Stimulated activated CD8-positive, alpha-beta memory T cell treated with anti-CD3 and anti-CD28 coated beads, Interleukin-4, amount 100 ng/mL, for 1 hour (primary cell): ENCODE results near the gene MS4A10.
A peak's percentile ranks its signal among the peaks of the same experiment; 100 is the strongest.

Source experiments
- DNase-seq, 2 donors: peaks; one replicate each; pipeline ENCODE4 v3.0.0-alpha.2; 2020; ENCODE audit warnings: low read depth in 2 of 2, low spot score in 1 of 2

The MS4A10 gene

DNA sequence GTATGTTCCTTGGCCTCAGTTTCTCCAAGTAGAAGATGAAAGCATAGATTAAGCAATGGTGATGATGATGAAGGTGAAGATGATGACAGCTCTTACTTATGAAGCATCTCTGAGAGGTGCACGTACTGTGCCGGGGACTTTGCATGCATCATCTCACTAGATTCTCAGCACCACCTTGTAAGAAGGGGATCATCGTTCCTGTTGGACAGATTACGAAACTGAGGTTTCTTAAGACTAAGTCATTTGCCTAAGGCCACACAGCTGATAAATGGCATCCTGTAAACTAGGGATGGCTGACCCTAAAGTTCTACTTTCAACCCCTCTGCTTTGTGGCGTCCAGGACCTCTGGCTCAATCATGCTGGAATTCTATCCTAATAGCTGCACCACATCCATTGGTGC, 19.8 kb upstream of the MS4A10 start:
- DNase-seq: no peak

DNA sequence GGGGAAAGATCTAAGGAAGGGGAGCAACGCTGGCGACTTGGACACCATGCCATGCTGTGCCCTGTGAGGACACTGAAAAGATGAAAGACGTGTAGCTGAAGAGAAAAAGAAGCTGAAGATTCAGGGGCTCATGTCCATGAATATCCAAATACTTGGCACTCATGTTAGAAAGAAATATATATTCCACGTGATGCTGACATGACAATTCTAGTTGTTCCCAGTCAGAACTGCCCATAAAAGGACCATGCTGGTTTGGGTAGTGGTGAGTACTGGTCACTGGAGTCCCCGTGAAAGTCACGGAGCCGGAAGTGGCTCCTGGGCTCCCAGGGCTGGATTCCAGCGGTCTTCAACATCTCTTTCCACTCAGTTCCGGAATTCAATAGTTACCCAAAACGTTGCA, 18.6 kb upstream of the MS4A10 start:
- DNase-seq: no peak

DNA sequence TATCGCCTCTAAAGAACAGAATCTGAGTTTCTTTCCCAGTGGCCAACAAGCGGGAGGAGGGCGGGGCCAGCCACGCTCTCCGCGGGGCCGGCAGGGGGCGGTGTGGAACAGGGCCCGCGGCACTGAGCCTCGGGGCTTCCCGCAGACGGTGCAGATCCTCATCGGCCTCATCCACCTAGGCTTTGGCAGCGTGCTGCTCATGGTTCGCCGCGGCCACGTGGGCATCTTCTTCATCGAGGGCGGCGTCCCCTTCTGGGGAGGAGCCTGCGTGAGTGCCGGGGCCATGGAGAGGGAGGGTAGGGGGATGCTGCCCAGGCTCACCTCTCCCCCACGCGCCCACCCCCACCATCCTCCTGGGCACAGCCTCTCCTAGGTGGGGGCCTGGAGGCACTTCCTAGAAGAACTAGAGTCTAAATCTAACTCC, 17.7 kb upstream of the MS4A10 start:
- no peak for DNase-seq

DNA sequence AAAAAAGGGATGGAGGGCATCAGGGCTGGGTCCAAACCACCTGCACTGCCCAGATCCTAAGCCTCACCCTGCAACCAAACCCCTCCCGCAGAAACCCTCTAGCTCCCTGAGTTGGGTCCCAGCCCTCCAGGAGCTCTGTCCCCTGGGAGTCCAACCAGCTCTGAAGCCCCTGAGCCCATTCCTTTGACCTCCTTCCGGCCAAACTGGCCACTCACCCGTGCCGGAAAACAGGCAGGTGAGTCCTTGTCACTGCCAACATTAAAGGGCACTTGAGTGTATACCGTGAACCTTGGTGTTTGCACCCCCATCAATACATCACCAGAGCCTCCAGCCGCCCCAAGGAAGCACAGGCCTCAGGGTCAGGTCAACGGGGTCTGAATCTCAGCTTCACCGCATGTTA, 16.9 kb upstream of the MS4A10 start:
- DNase-seq: no peak

DNA sequence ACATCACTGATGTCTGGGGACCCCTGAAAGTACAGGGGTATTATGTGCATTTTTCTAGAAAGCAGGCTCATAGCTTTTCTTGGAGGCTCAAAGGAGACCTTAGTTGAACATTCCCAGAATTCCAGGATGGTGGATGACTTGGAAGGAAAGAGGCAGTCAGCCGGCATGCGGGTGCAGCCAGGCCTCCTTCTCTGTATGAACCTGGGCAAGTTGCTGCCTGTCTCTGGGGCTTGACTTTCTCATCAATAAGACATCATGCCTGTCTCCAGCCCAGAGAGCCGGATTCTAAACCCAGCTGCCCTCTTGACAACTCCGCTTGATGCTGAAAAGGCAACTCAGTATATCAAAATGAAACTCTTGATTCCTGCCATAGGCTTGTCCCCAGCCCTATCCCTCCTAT, 15.9 kb upstream of the MS4A10 start:
- no peak for DNase-seq

DNA sequence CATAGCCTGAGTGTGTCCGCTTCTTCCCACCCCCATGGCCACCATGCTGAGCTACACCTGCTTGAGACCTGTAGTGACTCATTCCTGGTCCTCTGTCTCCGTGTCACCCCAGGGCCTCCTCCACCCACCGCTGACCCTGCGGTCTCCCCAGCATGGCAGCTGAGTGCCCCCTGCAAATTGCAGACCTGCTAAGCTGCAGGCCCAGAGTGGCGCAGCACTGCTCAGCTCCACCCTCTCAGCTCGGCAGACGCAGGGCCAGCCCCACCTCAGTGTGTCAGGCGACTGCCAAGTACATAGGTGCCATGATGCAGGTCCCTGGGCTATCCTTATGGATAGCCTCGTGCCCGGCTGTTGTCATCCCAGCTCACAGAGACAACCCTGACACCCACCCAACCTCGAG, 15.3 kb upstream of the MS4A10 start:
- no peak for DNase-seq

DNA sequence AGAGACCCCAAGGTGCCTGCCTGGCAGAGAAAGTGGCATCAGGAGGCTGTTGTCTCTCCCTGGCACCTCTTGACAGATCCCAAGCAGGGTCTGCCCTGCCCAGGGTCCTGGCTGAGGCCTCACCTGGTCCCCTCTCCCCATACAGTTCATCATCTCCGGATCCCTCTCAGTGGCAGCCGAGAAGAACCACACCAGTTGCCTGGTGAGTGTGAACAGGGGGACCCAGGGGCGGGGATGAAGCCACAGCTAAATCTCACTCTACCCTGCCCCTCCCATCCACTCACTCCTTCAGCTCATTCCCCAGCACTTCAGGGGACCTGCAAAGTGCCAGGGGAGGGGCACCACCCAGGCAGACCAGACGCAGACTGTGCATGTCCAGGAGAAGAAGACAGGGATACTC, 14.0 kb upstream of the MS4A10 start:
- DNase-seq: no peak

DNA sequence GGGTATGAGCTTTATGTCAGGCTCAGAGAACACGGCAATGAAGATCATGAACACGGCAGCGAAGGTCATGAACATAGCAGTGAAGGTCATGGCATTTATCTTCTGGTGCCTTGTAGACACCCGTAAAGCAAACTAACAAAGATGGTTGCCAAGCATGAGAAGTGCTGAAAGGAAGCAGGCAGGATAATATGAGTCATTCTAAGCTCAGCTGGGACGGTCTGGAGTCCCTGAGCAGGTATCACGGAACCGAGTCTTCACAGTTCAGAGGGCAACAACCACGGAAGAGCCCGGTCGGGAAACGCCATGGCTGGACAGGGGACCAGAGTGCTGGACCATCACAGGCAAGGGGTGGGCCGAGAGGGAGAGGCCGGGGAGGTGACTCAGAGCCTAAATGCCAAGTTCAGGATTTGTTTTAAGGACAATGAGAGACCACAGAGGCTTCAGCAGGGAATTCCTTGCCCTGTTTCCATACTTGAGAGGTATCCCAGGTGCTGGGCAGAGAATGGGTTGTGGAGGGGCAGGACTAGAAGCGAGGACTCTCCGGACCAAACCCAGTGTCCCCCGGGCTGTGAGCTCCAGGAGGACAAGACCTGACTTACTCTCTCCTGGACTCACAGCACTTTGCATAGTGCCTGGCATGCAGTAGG, 13.1 kb upstream of the MS4A10 start:
- DNase-seq: no peak

DNA sequence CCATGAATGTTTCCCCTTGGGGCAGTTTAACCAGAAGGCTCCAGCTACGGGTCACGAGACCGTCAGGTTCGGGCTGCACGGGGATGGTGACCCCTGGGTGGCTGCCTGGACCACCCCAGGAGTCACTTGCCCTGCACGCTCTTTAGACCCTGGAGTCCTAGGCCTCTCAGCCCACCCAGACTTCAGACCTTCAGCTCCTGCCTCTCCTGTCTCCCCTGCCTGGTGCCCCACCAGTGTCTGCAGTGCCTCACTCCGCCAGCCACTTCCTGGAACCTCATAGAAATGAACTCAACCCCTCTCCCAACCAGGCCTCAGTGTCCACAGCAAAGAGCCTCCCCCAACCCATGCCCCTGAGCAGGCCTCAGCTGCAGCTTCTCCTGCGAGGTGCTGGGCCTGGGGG, 12.5 kb upstream of the MS4A10 start:
- no peak for DNase-seq

DNA sequence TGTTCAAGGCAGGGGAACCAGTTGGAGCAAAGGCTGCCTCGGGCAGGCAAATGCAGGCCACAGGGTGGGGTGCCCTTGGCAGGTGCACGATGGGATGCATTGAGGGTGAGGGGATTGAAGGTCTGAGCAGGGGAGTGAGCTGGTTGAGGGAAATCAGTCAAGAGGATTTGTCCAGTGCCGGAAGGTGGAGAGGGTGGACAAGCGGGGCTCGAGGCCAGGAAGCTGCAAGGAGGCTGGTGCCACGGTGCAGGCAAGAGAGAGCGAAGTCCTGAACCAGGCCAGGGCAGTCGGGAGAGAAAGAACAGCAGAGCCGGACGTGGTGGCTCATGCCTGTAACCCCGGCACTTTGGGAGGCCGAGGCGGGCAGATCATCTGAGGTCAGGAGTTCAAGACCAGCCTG, 10.4 kb upstream of the MS4A10 start:
- no peak for DNase-seq

DNA sequence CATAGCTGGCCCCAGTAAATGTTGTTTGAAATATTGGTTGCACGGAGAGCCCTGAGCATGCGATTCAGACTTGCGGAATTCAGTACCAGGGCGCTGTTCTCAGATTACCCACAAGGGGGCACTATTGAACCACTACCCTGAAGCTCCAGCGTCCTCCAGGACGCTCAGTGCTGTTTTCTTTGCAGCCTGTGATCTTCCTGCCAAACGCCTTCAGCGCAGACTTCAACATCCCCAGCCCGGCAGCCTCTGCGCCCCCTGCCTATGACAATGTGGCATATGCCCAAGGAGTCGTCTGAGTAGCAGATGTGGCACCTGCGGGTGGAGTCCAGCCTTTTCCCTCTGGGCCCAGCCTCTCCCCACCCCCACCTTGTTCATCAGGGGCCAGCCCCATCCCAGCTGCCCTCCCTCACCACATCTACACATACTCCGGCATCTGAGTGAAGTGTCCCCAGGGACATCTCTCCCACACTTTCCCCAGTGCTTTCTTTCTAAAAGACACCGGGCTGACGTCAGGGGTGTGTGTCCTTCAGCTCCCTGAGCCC, 9.6 kb upstream of the MS4A10 start:
- peak; percentile 50 to 67 for DNase-seq

DNA sequence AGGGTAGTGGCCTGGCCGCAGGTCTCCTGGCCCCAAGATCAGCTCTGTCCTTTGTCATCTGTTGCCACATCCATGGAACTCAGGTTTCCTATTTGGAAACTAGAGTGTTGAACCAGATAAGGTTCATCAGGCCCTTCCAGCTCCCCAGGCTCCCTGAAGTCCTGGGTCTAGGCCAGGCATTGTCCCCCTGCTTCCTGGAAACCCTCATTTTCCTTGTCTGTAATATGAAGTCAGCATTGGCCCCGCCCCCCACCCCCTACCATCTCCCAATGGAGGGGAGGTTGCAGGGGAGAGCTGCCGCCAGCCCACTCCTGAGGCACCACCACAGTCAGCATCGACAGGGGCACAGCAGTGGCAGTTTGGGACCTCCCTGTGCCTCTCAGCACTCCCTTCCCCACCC, 9.0 kb upstream of the MS4A10 start:
- DNase-seq: no peak

DNA sequence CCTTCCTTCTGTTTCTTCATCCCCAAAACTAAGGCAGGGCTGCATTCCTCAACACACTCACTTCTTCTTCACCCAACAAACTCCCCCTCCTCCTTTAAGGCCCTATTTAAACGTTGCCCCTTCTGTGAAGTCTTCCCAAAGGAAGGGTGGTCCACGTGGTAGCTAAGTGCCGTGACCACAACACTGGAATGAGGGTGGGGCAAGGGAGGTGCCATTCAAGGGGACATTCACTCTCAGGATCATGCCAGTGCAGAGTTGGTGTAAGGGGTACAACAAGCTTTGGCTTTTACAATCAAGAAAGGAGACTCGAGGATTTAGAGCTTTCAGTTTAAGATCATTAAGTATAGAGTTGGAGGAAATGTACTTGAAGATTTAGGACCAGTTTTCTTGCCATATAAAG, 8.0 kb upstream of the MS4A10 start:
- DNase-seq: no peak

DNA sequence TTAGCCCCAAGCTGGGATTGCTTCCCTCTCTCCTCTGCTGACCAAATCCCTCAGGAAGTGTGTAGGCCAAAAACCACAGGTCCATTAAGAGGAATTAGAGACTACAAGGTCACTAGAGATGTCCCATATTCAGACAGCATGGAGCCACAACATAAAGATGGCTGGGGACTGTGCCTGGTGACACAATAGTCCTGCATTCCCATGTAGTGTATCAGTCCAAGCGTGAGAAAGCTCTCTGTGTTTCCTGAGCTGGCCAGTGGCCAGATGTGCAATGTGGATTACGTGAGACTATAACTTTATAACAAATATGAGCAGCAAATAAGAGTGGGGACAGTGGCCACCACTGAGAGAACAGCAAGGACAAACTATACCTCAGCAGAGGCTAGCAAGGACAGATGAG, 7.6 kb upstream of the MS4A10 start:
- no peak for DNase-seq

DNA sequence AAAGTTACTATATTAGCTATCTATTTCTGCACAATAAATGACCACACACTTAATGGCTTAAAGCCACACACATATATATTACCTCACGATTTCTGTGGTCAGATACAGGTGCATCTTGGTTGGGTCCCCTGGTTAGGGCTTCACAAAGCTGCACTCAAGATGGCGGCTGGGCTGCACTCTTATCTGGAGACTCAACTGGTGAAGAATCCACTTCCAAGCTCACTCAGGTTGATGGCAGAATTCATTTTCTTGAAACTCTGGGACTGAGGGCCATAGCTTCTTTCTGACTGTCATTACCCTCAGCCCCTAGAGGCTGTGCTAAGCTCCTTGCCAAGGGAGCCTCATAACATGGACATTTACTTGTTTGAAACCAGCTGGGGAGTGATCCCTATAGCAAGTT, 5.1 kb upstream of the MS4A10 start:
- no peak for DNase-seq

DNA sequence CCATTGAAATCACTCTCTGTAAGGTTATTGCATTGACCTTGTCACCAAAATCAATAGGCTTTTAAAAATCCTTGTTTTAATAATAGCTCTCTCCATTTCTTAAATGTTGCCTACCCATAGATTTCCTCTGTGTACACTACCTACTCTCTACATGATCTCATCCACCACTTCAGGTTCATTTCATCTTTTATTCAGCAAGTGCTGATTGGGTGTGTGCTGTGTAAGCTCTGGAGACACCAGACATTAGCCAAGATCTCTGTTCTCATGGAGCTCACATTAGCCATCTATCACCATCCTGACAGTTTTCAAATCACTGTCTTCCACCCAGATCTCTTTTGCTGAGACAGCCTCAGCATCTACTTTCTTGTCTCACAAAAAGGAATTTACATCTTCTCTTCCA, 4.4 kb upstream of the MS4A10 start:
- no peak for DNase-seq

DNA sequence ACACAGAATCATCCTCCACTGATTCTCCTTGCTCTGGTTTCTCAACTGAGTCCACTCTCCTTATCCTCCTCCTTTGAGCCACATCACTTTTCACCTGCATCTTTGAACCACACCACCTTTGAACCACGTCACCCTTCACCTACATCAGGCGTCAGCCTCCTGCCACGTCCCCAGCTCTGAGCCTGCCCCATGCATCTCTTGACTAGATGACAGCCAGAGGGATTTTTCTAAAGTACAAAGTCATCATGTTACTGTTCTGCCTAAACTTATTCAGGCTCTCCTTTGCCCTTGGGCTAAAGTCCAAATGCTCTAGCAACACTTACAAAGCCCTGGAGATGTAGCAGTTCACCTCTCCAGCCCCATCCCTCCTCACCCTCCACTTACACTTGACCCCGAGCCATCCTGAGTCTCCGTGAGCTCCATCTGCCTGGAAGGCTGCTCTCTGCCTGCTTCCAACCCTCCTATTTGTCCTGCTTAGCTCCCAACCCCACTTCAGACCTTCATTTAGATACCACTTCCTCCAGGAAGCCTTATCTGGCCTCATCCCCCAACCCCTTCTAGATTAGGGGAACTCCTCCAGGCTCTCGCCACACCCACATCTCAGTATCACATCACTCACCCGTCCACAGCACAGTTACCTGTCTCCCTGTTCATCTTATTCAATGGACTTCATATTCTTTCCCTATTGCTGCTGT, 3.7 kb upstream of the MS4A10 start:
- no peak for DNase-seq

DNA sequence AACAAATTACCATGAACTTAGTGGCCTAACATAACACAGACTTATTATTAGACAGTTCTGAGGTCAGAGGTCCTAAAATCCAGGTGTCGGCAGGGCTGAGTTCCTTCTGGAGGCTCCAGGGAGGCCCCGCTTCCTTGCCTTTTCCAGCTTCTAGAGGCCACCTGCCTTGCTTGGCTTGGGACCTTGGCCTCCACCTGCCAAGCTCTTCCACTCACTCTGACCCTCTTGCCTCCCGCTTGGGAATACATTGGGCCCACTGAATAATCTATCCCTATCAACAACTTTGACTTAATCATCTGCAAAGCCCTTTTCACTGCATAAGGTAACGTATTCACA, 3.2 kb upstream of the MS4A10 start:
- no peak for DNase-seq

DNA sequence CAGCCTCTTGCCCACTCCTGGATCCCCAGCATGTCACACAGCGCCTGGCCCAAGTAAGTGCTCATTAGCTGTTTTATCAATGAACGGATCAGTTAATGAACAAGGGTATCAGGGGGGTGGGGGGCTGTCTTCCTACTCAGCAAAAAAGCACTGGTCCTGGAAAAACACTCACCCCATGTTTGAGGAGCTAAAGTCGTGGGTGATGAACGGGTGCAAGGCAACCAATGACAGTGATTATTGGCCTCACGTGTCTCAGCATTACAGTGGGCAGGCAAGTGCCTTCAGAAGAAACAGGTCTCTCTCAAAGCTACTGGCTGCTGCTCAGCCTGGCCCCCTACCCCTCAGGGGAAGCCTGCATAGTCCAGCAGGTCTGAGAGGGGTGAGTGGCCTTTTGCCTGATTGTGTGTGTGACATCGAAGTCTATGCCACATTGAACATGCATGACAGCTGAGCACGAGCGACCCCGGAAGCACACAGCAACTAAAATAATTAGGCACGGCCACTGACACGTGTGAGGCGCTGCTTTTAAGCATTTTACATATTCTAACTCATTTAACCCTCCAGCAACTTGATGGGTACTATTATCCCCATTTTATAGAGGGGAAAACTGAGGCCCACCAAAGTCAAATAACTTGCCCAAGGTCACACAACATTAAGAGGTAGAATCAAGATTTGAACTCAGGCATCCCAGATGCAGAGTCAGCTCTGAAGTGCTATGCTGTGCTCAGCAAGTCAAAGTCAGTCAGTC, 2.6 kb upstream of the MS4A10 start:
- DNase-seq: no peak

DNA sequence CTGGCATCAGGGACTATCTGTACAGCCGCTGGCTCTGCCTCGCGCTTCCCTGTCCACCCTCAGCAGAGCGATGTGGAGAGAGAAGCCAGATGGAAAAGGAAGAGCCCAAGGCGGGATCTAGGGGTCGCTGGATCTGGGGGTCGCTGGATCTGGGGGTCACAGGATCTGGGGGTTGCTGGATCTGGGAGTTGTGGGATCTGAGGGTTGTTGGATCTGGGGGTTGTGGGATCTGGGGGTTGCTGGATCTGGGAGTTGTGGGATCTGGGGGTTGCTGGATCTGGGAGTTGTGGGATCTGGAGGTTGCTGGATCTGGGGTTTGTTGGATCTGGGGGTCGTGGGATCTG, 2.0 kb upstream of the MS4A10 start:
- no peak for DNase-seq

DNA sequence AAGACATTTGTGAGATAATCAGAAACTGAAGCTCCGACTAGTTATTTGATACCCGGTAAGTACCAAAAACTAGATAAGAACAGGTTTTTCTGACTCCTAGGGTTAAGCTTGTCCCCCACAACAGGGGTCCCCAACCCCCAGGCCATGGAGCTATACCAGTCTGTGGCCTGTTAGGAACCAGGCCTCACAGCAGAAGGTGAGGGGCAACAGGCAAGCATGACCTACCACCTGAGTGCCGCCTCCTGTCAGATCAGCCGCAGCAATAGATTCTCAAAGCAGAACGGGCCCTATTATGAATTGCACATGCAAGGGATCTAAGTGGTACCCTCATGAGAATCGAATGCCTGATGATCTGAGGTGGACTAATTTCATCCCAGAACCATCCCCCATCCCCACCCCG, 1.2 kb upstream of the MS4A10 start:
- no peak for DNase-seq

DNA sequence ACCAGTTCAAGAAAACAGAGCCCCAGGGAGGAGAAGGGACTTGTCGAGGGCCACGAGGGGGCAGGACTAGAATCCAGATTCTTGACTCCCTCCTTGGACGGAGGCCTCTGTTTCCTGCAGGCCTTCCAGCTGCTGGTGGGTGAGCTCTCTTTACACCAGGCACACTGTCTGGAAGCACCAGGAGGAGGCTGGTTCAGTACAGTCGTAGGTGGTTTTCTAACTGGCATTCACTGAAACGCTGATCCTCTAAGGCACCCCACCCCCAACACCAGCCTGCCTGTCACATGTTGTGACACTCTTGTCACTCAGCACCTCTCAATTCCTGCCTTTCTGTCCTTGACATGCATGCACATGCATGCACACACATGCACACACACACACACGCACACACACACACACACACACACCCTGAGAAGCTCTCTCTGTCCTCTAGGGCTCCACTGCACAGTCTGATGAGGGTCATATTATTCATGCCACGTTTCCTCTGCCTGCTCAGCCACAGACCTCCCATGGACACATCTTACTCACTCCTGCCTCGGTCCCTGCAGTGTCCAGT, 751 bp downstream of the MS4A10 start:
- no peak for DNase-seq
